ENCODE results near the gene HTR1D.
"Not testable (repeated sequence)": the region's sequence is repeated elsewhere in the genome, so short reads cannot be mapped to it uniquely, and the experiment has no call there.

The HTR1D gene

GRCh38 chr1:23242414-23242813 lies 25.1 kb upstream of the HTR1D start:
- H3K9ac ChIP-seq (ENCODE audit: low read depth, low read length), result no peak overlapping the region
- H3K36me3 ChIP-seq (ENCODE audit: insufficient read depth, low read length), result no peaks in the 10 kb centered on the region
- no peaks in the 10 kb centered on the region for H3K27me3 ChIP-seq (ENCODE audit: insufficient read depth, low read length)
- no peak overlapping the region for H3K27ac ChIP-seq (ENCODE audit: low read depth, low read length)
- 93% methylated on average over 6 of the region's 7 CpGs for WGBS
- H3K9me3 ChIP-seq (ENCODE audit: insufficient read depth, low read depth, low read length), result no peaks in the 10 kb centered on the region
- no peak overlapping the region for H3K4me3 ChIP-seq (ENCODE audit: low read length)
- H3K4me1 ChIP-seq (ENCODE audit: insufficient read depth, low read length), result no peaks in the 10 kb centered on the region

GRCh38 chr1:23239638-23240295 lies 22.5 kb upstream of the HTR1D start:
- H3K27me3 ChIP-seq (ENCODE audit: insufficient read depth, low read length), result no peaks in the 10 kb centered on the region
- no peaks in the 10 kb centered on the region for H3K4me1 ChIP-seq (ENCODE audit: insufficient read depth, low read length)
- no peak overlapping the region for H3K4me3 ChIP-seq (ENCODE audit: low read length)
- no peaks in the 10 kb centered on the region for H3K36me3 ChIP-seq (ENCODE audit: insufficient read depth, low read length)
- H3K27ac ChIP-seq (ENCODE audit: low read depth, low read length), result no peak overlapping the region
- 92% methylated on average over 4 of the region's 5 CpGs for WGBS
- no peak overlapping the region for H3K9ac ChIP-seq (ENCODE audit: low read depth, low read length)
- no peaks in the 10 kb centered on the region for H3K9me3 ChIP-seq (ENCODE audit: insufficient read depth, low read depth, low read length)

- Histone ChIP-seq H3K4me1 (ENCODE audit: insufficient read depth, low read length) (no peaks in the 10 kb centered on the region), H3K9ac (ENCODE audit: low read depth, low read length) (no peak overlapping the region), H3K36me3 (ENCODE audit: insufficient read depth, low read length) (no peaks in the 10 kb centered on the region), H3K9me3 (ENCODE audit: insufficient read depth, low read depth, low read length) (no peaks in the 10 kb centered on the region), H3K4me3 (ENCODE audit: low read length) (no peak overlapping the region), H3K27ac (ENCODE audit: low read depth, low read length) (no peak overlapping the region), H3K27me3 (ENCODE audit: insufficient read depth, low read length) (no peaks in the 10 kb centered on the region)
- WGBS, result 98% methylated on average over 2 of the region's 2 CpGs
Observed at GRCh38 chr1:23238565-23238964, 21.3 kb upstream of the HTR1D start.

GRCh38 chr1:23237508-23237907 lies 20.2 kb upstream of the HTR1D start:
- Histone ChIP-seq H3K4me1 (ENCODE audit: insufficient read depth, low read length) (no peaks in the 10 kb centered on the region), H3K36me3 (ENCODE audit: insufficient read depth, low read length) (no peaks in the 10 kb centered on the region), H3K9me3 (ENCODE audit: insufficient read depth, low read depth, low read length) (no peaks in the 10 kb centered on the region), H3K27me3 (ENCODE audit: insufficient read depth, low read length) (no peaks in the 10 kb centered on the region), H3K9ac (ENCODE audit: low read depth, low read length) (no peak overlapping the region), H3K27ac (ENCODE audit: low read depth, low read length) (no peak overlapping the region), H3K4me3 (ENCODE audit: low read length) (no peak overlapping the region)
- WGBS, result 95% methylated on average over 2 of the region's 2 CpGs

- no peaks in the 10 kb centered on the region for H3K27me3 ChIP-seq (ENCODE audit: insufficient read depth, low read length)
- no peaks in the 10 kb centered on the region for H3K9me3 ChIP-seq (ENCODE audit: insufficient read depth, low read depth, low read length)
- no peaks in the 10 kb centered on the region for H3K36me3 ChIP-seq (ENCODE audit: insufficient read depth, low read length)
- no peak overlapping the region for H3K9ac ChIP-seq (ENCODE audit: low read depth, low read length)
- no peak overlapping the region for H3K4me3 ChIP-seq (ENCODE audit: low read length)
- H3K27ac ChIP-seq (ENCODE audit: low read depth, low read length), result no peak overlapping the region
- WGBS, result 80% methylated on average over 2 of the region's 2 CpGs
- H3K4me1 ChIP-seq (ENCODE audit: insufficient read depth, low read length), result no peaks in the 10 kb centered on the region; the same call in 1 of the 2 replicates
Observed at GRCh38 chr1:23227806-23228205, 10.5 kb upstream of the HTR1D start.

GRCh38 chr1:23224739-23225648 lies 7.7 kb upstream of the HTR1D start:
- WGBS, result 77% methylated on average over 16 of the region's 17 CpGs
- no peak overlapping the region for H3K9ac ChIP-seq (ENCODE audit: low read depth, low read length)
- no peaks in the 10 kb centered on the region for H3K36me3 ChIP-seq (ENCODE audit: insufficient read depth, low read length)
- H3K4me1 ChIP-seq (ENCODE audit: insufficient read depth, low read length), result no peaks in the 10 kb centered on the region; the same call in 1 of the 2 replicates
- no peaks in the 10 kb centered on the region for H3K27me3 ChIP-seq (ENCODE audit: insufficient read depth, low read length)
- no peaks in the 10 kb centered on the region for H3K9me3 ChIP-seq (ENCODE audit: insufficient read depth, low read depth, low read length)
- no peak overlapping the region for H3K4me3 ChIP-seq (ENCODE audit: low read length)
- no peak overlapping the region for H3K27ac ChIP-seq (ENCODE audit: low read depth, low read length)

- not testable (repeated sequence) for H3K27me3 ChIP-seq (ENCODE audit: insufficient read depth, low read length); H3K4me1 ChIP-seq (ENCODE audit: insufficient read depth, low read length); H3K36me3 ChIP-seq (ENCODE audit: insufficient read depth, low read length); H3K4me3 ChIP-seq (ENCODE audit: low read length); H3K9ac ChIP-seq (ENCODE audit: low read depth, low read length); H3K27ac ChIP-seq (ENCODE audit: low read depth, low read length); H3K9me3 ChIP-seq (ENCODE audit: insufficient read depth, low read depth, low read length)
- 92% methylated on average over 4 of the region's 6 CpGs for WGBS
Observed at GRCh38 chr1:23223963-23224362, 6.7 kb upstream of the HTR1D start.

- not testable (repeated sequence) for H3K27me3 ChIP-seq (ENCODE audit: insufficient read depth, low read length); H3K9ac ChIP-seq (ENCODE audit: low read depth, low read length); H3K27ac ChIP-seq (ENCODE audit: low read depth, low read length); H3K4me1 ChIP-seq (ENCODE audit: insufficient read depth, low read length); H3K36me3 ChIP-seq (ENCODE audit: insufficient read depth, low read length); H3K9me3 ChIP-seq (ENCODE audit: insufficient read depth, low read depth, low read length); H3K4me3 ChIP-seq (ENCODE audit: low read length)
- WGBS, result 81% methylated on average over 1 of the region's 1 CpG
Observed at GRCh38 chr1:23223490-23223951, 6.2 kb upstream of the HTR1D start.

GRCh38 chr1:23222742-23223141 lies 5.4 kb upstream of the HTR1D start:
- no peaks in the 10 kb centered on the region; the same call in 1 of the 2 replicates for H3K4me1 ChIP-seq (ENCODE audit: insufficient read depth, low read length)
- WGBS, result 88% methylated on average over 3 of the region's 3 CpGs
- H3K27me3 ChIP-seq (ENCODE audit: insufficient read depth, low read length), result peaks cover 13% of the 10 kb centered on the region
- H3K36me3 ChIP-seq (ENCODE audit: insufficient read depth, low read length), result no peaks in the 10 kb centered on the region
- H3K27ac ChIP-seq (ENCODE audit: low read depth, low read length), result no peak overlapping the region
- no peak overlapping the region for H3K9ac ChIP-seq (ENCODE audit: low read depth, low read length)
- no peak overlapping the region for H3K4me3 ChIP-seq (ENCODE audit: low read length)
- no peaks in the 10 kb centered on the region for H3K9me3 ChIP-seq (ENCODE audit: insufficient read depth, low read depth, low read length)

GRCh38 chr1:23222331-23222730 lies 5.0 kb upstream of the HTR1D start:
- WGBS, result 81% methylated on average over 2 of the region's 2 CpGs
- Histone ChIP-seq H3K9ac (ENCODE audit: low read depth, low read length) (no peak overlapping the region), H3K27me3 (ENCODE audit: insufficient read depth, low read length) (peaks cover 18% of the 10 kb centered on the region), H3K4me1 (ENCODE audit: insufficient read depth, low read length) (no peaks in the 10 kb centered on the region; the same call in 1 of the 2 replicates), H3K4me3 (ENCODE audit: low read length) (no peak overlapping the region), H3K27ac (ENCODE audit: low read depth, low read length) (no peak overlapping the region), H3K36me3 (ENCODE audit: insufficient read depth, low read length) (no peaks in the 10 kb centered on the region), H3K9me3 (ENCODE audit: insufficient read depth, low read depth, low read length) (no peaks in the 10 kb centered on the region)

GRCh38 chr1:23221107-23221506 lies 3.8 kb upstream of the HTR1D start:
- H3K9me3 ChIP-seq (ENCODE audit: insufficient read depth, low read depth, low read length), result no peaks in the 10 kb centered on the region
- 78% methylated on average over 2 of the region's 2 CpGs for WGBS
- H3K4me3 ChIP-seq (ENCODE audit: low read length), result no peak overlapping the region
- no peak overlapping the region for H3K9ac ChIP-seq (ENCODE audit: low read depth, low read length)
- H3K27ac ChIP-seq (ENCODE audit: low read depth, low read length), result no peak overlapping the region
- H3K36me3 ChIP-seq (ENCODE audit: insufficient read depth, low read length), result no peaks in the 10 kb centered on the region
- peaks cover 3% of the 10 kb centered on the region; the same call in 1 of the 2 replicates for H3K4me1 ChIP-seq (ENCODE audit: insufficient read depth, low read length)
- peaks cover 23% of the 10 kb centered on the region for H3K27me3 ChIP-seq (ENCODE audit: insufficient read depth, low read length)

All from HUES64 (cell line).